ENCODE results near the gene CCDC80. TPM values are rescaled to one million over a fixed set of nuclear protein-coding genes. Genes with fewer than 3 reads are reported as not detected.

CCDC80 gene
- total and polyA plus RNA-seq, 11 donors = 10.4 to 538 (median 87.2) TPM

- no peaks in the 10 kb centered on the region for H3K9me3 ChIP-seq
- H3K27ac ChIP-seq = no peak overlapping the region
- intact Hi-C loops (cut with DNase I) = no loop called here
- H3K27me3 ChIP-seq = no peaks in the 10 kb centered on the region
- no peaks in the 10 kb centered on the region for H3K36me3 ChIP-seq
- no peaks in the 10 kb centered on the region for H3K4me1 ChIP-seq
- ATAC-seq (no peak), DNase-seq (no peak)
- WGBS, 4 donors = 66 to 76% (median 72%) methylated on average over 5 of the region's 5 CpGs
- H3K4me3 ChIP-seq = no peak overlapping the region
- TF ChIP-seq CTCF (IDR thresholded peaks at IDR 0.05) = no peak
Measured at GRCh38 chr3:112685956-112686799, 45.2 kb upstream of the CCDC80 start.

- Histone ChIP-seq H3K4me3 (no peak overlapping the region), H3K36me3 (no peaks in the 10 kb centered on the region), H3K9me3 (no peaks in the 10 kb centered on the region), H3K27ac (no peak overlapping the region), H3K27me3 (no peaks in the 10 kb centered on the region), H3K4me1 (no peaks in the 10 kb centered on the region)
- ATAC-seq (no peak), DNase-seq (no peak)
- WGBS, 4 donors = 70 to 75% (median 73%) methylated on average over 7 of the region's 7 CpGs
- TF ChIP-seq CTCF (IDR thresholded peaks at IDR 0.05) (no peak), POLR2A (IDR thresholded peaks at IDR 0.05) (no peak)
- intact Hi-C loops (cut with DNase I) = no loop called here
Measured at GRCh38 chr3:112685420-112685819, 44.5 kb upstream of the CCDC80 start.

GRCh38 chr3:112682361-112682760 lies 41.4 kb upstream of the CCDC80 start:
- H3K36me3 ChIP-seq = no peaks in the 10 kb centered on the region
- DNase-seq (no peak), ATAC-seq (no peak)
- no peak overlapping the region for H3K4me3 ChIP-seq
- 91 to 97% (median 93%) methylated on average over 5 of the region's 5 CpGs for WGBS, 4 donors
- peaks cover 0 to 5% (median 0%) of the 10 kb centered on the region in 12 donors for H3K4me1 ChIP-seq
- no peak overlapping the region for H3K27ac ChIP-seq
- no peaks in the 10 kb centered on the region for H3K9me3 ChIP-seq
- intact Hi-C loops (cut with DNase I) = no loop called here
- H3K27me3 ChIP-seq = no peaks in the 10 kb centered on the region
- TF ChIP-seq CTCF (IDR thresholded peaks at IDR 0.05) = no peak
- no peak for TF ChIP-seq POLR2A (IDR thresholded peaks at IDR 0.05)

GRCh38 chr3:112681822-112682325 lies 40.9 kb upstream of the CCDC80 start:
- no peak for ATAC-seq
- TF ChIP-seq POLR2A (IDR thresholded peaks at IDR 0.05) (no peak), CTCF (IDR thresholded peaks at IDR 0.05) (no peak)
- peaks cover 0 to 10% (median 0%) of the 10 kb centered on the region in 12 donors for H3K4me1 ChIP-seq
- H3K9me3 ChIP-seq = no peaks in the 10 kb centered on the region
- WGBS, 4 donors = 77 to 86% (median 81%) methylated on average over 2 of the region's 2 CpGs
- no peak for DNase-seq
- no peaks in the 10 kb centered on the region for H3K36me3 ChIP-seq
- intact Hi-C loops (cut with DNase I) = no loop called here
- H3K27ac ChIP-seq = no peak overlapping the region
- H3K27me3 ChIP-seq = no peaks in the 10 kb centered on the region
- H3K4me3 ChIP-seq = no peak overlapping the region

All from heart left ventricle (tissue), 16 donors.